GM12878 (cell line): ENCODE results near the gene ITGBL1. TPM values are rescaled to one million over a fixed set of nuclear protein-coding genes. Genes with fewer than 3 reads are reported as not detected.

Experiments
- ATAC-seq: fragments of 200-7000 bp; cut with Tn5 transposase; 3 replicates; pipeline ENCODE4 v1.9.1; 2020; ENCODE audit warnings: mild to moderate bottlenecking, moderate library complexity
- BruUV-seq: library from RNA; stranded (reverse); fragments of 400-500 nt; replicated peaks from 2 replicates; lab custom pipeline; 2021; lab: Mats Ljungman, UMichigan
- CTCF ChIA-PET: fragments of 300-600 bp; sonication (Branson Sonifier 250); formaldehyde crosslinking; extraction: SDS; loops from one replicate; lab custom pipeline; 2021; ENCODE audit warnings: inconsistent platforms; lab: Yijun Ruan, JAX
- POLR2A ChIA-PET: fragments of 350-600 bp; formaldehyde crosslinking; extraction: SDS; loops from one replicate; lab custom pipeline; 2021; ENCODE audit warnings: inconsistent platforms; lab: Charles Lee
- RAD21 ChIA-PET: fragments of 300-600 bp; sonication (Branson Sonifier 250); formaldehyde crosslinking; loops from one replicate; lab custom pipeline; 2023; ENCODE audit warnings: antibody characterized with exemption; ENCODE audit not compliant: unreplicated experiment; lab: Charles Lee
- SMC1A ChIA-PET: fragments of 300-600 bp; sonication (Branson Sonifier 250); formaldehyde crosslinking; loops from one replicate; lab custom pipeline; 2023; ENCODE audit not compliant: unreplicated experiment, uncharacterized antibody; lab: Charles Lee
- DNase-seq: peaks from one replicate; pipeline ENCODE4 v3.0.0-alpha.2; 2011; ENCODE audit warnings: low read depth, low spot score
- FAIRE-seq: peaks from 3 replicates; lab custom pipeline; 2011; peaks lifted over from hg19 to GRCh38; lab: Jason Lieb, UNC
- H2AFZ ChIP-seq: 2 replicates; pipeline ENCODE4 v1.6.0; 2011; ENCODE audit warnings: low read depth, low read length, control low read depth; ENCODE audit not compliant: control insufficient read depth
- H3K27ac ChIP-seq: 2 replicates; pipeline ENCODE4 v1.5.1; 2011; ENCODE audit warnings: control low read depth; ENCODE audit not compliant: control insufficient read depth, insufficient read depth
- H3K27me3 ChIP-seq, 2 experiments: replicated peaks in 1 of 2; 2 replicates each; pipeline versions ENCODE4 v1.6.0 to v1.6.1; 2011; ENCODE audit warnings: low read length in 1 of 2; ENCODE audit not compliant: control insufficient read depth in 2 of 2, insufficient read depth in 2 of 2
- H3K36me3 ChIP-seq, 2 experiments: 2 replicates each; pipeline ENCODE4 v1.5.1; 2011; ENCODE audit warnings: low read length in 1 of 2; ENCODE audit not compliant: control insufficient read depth in 2 of 2, insufficient read depth in 2 of 2
- H3K4me1 ChIP-seq: 2 replicates; pipeline ENCODE4 v1.6.1; 2011; ENCODE audit warnings: mild to moderate bottlenecking, low read length, moderate library complexity, mixed read lengths; ENCODE audit not compliant: control insufficient read depth, insufficient read depth
- H3K4me2 ChIP-seq: 2 replicates; pipeline ENCODE4 v1.6.0; 2011; ENCODE audit warnings: control low read depth; ENCODE audit not compliant: control insufficient read depth, insufficient read depth
- H3K4me3 ChIP-seq: fragments of 200-600 bp; sonication (generic); 2 replicates; pipeline ENCODE4 v1.5.1; 2016
- H3K79me2 ChIP-seq: 2 replicates; pipeline ENCODE4 v1.6.0; 2011; ENCODE audit warnings: low read length; ENCODE audit not compliant: control insufficient read depth, insufficient read depth
- H3K9ac ChIP-seq: 2 replicates; pipeline ENCODE4 v1.8.0; 2011; ENCODE audit warnings: low read length, control low read depth, mixed read lengths; ENCODE audit not compliant: control insufficient read depth, insufficient read depth
- H3K9me3 ChIP-seq: replicated peaks from 3 replicates; pipeline ENCODE4 v1.5.1; 2011; ENCODE audit warnings: mild to moderate bottlenecking, low read length; ENCODE audit not compliant: control insufficient read depth, insufficient read depth
- H4K20me1 ChIP-seq: 2 replicates; pipeline ENCODE4 v1.6.0; 2011; ENCODE audit not compliant: control insufficient read depth, insufficient read depth
- FOXM1 ChIP-seq: IDR thresholded peaks from 2 replicates; pipeline ENCODE4 v1.6.1; 2012; ENCODE audit warnings: low read depth, mild to moderate bottlenecking, inconsistent platforms, low read length, moderate library complexity
- ZNF622 ChIP-seq: fragments of 450-650 bp; IDR thresholded peaks from 2 replicates; pipeline ENCODE4 v1.6.1; 2017; ENCODE audit warnings: mild to moderate bottlenecking, inconsistent platforms
- WGBS: methylation state at CpG from one replicate; pipeline ENCODE4 v1.1.6; 2016; ENCODE audit warnings: low lambda C conversion rate; ENCODE audit not compliant: insufficient replicate concordance, insufficient coverage; ENCODE audit errors: missing lambda C conversion rate; 5-methylcytosine and 5-hydroxymethylcytosine counted together
- in situ Hi-C: fragments of 300-500 bp; cut with MboI; formaldehyde crosslinking; loops from 9 replicates; pipeline ENCODE4 v1.14.3; 2018; ENCODE audit warnings: mixed read lengths
- intact Hi-C: fragments of 100-400 bp; cut with micrococcal nuclease; formaldehyde crosslinking; loops from one replicate; pipeline ENCODE4 v1.14.2; 2022; ENCODE audit not compliant: unreplicated experiment
- polyA plus RNA-seq, 11 experiments: library from polyadenylated mRNA; depleted of rRNA in 4 of 11; unstranded in 6 of 11; stranded (reverse) in 5 of 11; fragments of >200 nt; fragmentation: Nextera tagmentation in 4 of 11; fragmentation: Illumina TruSeq in 1 of 11; extraction: Ambion mirVana in 4 of 11; extraction: Trizol in 1 of 11; gene quantifications; 1 replicate in 1 of 11; 2 replicates in 10 of 11; pipeline versions ENCODE4 v1.2.1 to v1.2.3, GENCODE V29; 2011 to 2016; ENCODE audit warnings: inconsistent platforms in 2 of 11, missing spikeins in 2 of 11, low read depth in 1 of 11
- total RNA-seq, 4 experiments: library from RNA; depleted of rRNA in 3 of 4; stranded (reverse); fragments of >200 nt in 3 of 4; fragmentation: Illumina TruSeq in 1 of 4; extraction: Trizol in 1 of 4; gene quantifications; 2 replicates each; pipeline versions ENCODE4 v1.2.1 to v1.2.3, GENCODE V29; 2013 to 2021
- TF ChIP-seq, protein P1 (sequence below): IDR thresholded peaks from 2 replicates; pipeline ENCODE4 v1.6.1; 2012; ENCODE audit warnings: mild to moderate bottlenecking, low read depth, low read length
- TF ChIP-seq, protein P2 (sequence below): fragments of 450-650 bp; IDR thresholded peaks from 2 replicates; pipeline ENCODE4 v1.6.1; 2018; ENCODE audit warnings: mild to moderate bottlenecking, low read depth, moderate library complexity; ENCODE audit not compliant: partially characterized antibody

The ITGBL1 gene
- total and polyA plus RNA-seq, 10 of the 15 experiments (the other 5 are each of a cell fraction or from before 2014, with no cell fraction given), result 0.17 to 2.8 (median 0.28) TPM; not detected in 3

DNA sequence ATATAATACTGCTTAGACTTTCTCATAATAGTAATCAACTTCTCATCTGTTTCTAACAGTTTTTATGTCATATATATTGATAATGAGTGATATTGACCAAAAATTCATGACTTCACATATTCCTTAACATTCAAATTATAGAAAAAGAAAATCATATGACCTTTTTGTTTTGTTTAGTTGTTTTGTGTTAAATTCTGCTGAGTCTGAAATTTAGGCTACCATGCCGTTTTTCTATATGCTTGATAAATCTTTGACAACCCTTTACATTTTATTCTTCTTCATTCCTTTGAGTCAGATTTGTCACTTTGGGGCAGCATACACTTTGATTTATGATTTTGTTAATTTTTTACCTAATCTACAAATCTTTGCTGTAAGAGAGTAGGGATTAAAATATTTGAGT is 176.4 kb downstream of the ITGBL1 start:
- CTCF ChIA-PET, result no interaction called here
- no peaks in the 10 kb centered on the region for H4K20me1 ChIP-seq

More for the DNA sequence above, 176.4 kb downstream of the ITGBL1 start:
- Histone ChIP-seq H3K9ac (no peak overlapping the region), H3K9me3 (no peaks in the 10 kb centered on the region), H3K79me2 (no peaks in the 10 kb centered on the region), H3K4me2 (no peak overlapping the region), H3K27me3 (no peaks in the 10 kb centered on the region), H3K36me3 (no peaks in the 10 kb centered on the region), H3K4me1 (peaks cover 27% of the 10 kb centered on the region), H3K4me3 (no peak overlapping the region), H3K27ac (no peak overlapping the region), H2AFZ (no peak overlapping the region)
- intact Hi-C loops, result loop anchor here (5.0 kb wide), 1 partner anchor 78 kb away; no protein-coding TSS in a partner anchor
- ChIA-PET SMC1A (interaction anchor here (1.3 kb wide), 1 partner anchor 39 kb away, joined by 3 read pairs; no protein-coding TSS in a partner anchor), RAD21 (no interaction called here), POLR2A (no interaction called here)
- no TSS peak for BruUV-seq
- 0% methylated on average over 1 of the region's 1 CpG for WGBS
- DNase-seq, result no peak
- FAIRE-seq, result no peak
- in situ Hi-C loops, result no loop called here
- no peak for ATAC-seq
- TF ChIP-seq ZNF622, result no peak
- TF ChIP-seq, protein P1, sequence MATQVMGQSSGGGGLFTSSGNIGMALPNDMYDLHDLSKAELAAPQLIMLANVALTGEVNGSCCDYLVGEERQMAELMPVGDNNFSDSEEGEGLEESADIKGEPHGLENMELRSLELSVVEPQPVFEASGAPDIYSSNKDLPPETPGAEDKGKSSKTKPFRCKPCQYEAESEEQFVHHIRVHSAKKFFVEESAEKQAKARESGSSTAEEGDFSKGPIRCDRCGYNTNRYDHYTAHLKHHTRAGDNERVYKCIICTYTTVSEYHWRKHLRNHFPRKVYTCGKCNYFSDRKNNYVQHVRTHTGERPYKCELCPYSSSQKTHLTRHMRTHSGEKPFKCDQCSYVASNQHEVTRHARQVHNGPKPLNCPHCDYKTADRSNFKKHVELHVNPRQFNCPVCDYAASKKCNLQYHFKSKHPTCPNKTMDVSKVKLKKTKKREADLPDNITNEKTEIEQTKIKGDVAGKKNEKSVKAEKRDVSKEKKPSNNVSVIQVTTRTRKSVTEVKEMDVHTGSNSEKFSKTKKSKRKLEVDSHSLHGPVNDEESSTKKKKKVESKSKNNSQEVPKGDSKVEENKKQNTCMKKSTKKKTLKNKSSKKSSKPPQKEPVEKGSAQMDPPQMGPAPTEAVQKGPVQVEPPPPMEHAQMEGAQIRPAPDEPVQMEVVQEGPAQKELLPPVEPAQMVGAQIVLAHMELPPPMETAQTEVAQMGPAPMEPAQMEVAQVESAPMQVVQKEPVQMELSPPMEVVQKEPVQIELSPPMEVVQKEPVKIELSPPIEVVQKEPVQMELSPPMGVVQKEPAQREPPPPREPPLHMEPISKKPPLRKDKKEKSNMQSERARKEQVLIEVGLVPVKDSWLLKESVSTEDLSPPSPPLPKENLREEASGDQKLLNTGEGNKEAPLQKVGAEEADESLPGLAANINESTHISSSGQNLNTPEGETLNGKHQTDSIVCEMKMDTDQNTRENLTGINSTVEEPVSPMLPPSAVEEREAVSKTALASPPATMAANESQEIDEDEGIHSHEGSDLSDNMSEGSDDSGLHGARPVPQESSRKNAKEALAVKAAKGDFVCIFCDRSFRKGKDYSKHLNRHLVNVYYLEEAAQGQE, result no peak
- TF ChIP-seq FOXM1, result no peak
- TF ChIP-seq, protein P2, sequence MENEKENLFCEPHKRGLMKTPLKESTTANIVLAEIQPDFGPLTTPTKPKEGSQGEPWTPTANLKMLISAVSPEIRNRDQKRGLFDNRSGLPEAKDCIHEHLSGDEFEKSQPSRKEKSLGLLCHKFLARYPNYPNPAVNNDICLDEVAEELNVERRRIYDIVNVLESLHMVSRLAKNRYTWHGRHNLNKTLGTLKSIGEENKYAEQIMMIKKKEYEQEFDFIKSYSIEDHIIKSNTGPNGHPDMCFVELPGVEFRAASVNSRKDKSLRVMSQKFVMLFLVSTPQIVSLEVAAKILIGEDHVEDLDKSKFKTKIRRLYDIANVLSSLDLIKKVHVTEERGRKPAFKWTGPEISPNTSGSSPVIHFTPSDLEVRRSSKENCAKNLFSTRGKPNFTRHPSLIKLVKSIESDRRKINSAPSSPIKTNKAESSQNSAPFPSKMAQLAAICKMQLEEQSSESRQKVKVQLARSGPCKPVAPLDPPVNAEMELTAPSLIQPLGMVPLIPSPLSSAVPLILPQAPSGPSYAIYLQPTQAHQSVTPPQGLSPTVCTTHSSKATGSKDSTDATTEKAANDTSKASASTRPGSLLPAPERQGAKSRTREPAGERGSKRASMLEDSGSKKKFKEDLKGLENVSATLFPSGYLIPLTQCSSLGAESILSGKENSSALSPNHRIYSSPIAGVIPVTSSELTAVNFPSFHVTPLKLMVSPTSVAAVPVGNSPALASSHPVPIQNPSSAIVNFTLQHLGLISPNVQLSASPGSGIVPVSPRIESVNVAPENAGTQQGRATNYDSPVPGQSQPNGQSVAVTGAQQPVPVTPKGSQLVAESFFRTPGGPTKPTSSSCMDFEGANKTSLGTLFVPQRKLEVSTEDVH, result no peak
